ENCODE measurements around the gene GRPEL2.

Gene GRPEL2, protein sequence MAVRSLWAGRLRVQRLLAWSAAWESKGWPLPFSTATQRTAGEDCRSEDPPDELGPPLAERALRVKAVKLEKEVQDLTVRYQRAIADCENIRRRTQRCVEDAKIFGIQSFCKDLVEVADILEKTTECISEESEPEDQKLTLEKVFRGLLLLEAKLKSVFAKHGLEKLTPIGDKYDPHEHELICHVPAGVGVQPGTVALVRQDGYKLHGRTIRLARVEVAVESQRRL

DNA sequence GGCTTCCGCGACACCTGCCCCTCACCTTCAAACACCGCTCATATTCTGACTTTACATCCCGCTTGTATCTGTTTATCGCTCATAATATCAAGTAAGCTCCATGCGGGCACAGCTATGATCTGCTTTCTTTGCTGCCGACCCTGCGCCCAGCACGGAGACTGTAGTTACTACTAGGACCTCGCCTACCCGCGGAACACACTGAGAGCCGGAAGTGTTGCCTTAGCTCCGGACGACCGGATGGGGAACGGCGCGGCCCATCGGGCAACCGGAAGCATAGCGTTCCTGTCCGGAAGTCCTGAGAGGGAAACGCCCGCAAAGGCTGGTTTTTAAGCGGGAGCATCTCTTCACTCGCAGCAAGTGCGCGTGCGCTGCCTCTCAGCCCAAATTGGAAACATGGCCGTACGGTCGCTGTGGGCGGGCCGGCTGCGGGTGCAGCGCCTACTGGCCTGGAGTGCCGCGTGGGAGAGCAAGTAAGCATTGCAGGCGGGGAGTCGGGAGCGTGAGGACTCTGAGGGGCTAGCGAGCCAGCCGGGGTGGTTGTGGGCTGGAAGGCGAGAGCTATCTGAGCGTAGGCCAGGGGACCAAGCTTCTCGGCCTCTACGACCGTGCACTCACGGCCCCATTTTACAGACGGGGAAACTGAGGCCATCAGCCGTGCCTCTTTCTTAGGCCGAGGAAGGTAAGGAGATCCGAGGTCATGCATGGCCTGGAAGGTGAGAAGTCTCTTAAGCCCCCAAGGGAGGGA is at the start of gene GRPEL2:
GRPEL2 (plus strand) TSS at position 353 of the 745 bp plus-strand sequence; CDS start at position 394, 41 bp downstream.
- DNase-seq (ENCODE audit: low read depth in 1 of 2, low spot score in 1 of 2) = peak; percentile 82 to 92

DNA sequence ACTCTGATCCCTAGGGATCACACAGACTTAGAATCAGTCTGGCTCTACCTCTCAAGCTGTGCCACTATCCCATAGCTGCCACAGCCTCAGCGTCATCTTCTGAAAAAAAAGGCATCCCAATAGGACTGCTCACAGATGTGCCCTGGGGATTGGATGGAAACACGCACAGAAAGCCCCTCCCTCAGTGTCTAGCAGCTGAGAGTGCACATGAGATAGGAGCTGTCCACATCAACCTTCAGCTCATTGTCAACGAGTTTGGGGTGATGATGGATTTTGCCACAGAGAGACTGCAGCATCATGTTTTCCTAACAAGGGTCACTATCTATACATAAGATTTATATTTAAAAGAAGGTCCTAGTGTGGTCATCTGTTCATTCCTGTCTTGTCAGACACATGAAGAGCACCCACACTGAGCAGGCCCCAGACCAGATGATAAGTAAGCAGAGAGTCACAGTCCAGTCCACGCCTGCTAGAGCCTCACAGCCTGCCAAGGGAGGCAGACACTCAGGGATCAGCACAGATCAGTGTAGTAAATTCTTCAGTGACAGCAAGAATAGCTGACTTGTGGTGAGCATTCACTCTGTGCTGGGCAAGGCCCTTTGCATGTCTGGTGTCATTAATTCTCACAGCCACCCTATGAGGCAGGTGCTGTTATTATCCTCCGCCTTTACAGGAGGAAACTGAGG is 47.8 kb upstream of the GRPEL2 start:
- no peak for DNase-seq (ENCODE audit: low read depth in 1 of 2, low spot score in 1 of 2)

DNA sequence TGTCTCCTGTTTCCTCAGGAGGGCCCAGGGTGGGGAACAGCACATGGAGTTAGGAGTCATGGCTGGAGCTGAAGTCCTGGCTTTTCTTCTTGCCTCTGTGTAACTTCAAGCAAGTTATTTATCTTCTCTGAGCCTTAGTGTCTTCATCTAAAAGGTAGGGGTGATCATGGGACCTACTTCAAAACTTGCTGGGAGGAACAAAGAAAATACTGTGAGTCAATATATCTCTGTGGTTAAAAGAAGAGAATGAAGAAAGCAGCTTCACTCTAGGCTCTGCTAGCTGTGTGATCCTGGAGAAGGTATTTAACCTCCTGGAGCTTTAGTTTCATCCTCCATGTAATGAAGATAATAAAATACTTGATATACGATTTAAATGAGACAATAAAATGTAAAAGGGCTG is 47.1 kb upstream of the GRPEL2 start:
- no peak for DNase-seq (ENCODE audit: low read depth in 1 of 2, low spot score in 1 of 2)

DNA sequence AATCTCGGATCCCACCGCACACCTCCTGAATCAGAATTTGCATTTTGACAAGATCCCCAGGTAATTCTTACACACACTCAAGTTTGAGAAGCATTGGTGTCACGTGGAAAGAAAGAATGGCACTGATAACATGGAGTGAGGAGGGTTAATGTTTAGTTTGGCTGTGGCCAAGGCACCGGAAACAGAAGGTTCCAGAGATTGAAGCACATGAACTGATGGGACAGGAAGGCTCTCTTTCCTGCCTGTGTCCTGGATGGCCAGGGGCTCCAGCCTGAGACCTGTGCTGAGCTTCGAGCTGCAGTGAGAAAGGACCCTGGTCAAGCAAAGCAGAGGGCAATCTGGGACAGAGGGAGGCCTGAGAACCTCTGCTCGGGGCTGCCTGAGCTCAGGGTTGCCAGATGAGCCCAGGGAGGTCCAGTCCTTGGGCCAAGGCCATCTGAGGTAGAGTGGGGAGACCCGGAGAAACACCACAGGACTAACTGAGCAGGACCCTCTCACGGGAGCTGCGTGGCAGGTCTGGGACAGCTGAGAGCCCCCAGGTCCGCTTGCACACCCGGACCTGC is 46.4 kb upstream of the GRPEL2 start:
- DNase-seq (ENCODE audit: low read depth in 1 of 2, low spot score in 1 of 2) = no peak

DNA sequence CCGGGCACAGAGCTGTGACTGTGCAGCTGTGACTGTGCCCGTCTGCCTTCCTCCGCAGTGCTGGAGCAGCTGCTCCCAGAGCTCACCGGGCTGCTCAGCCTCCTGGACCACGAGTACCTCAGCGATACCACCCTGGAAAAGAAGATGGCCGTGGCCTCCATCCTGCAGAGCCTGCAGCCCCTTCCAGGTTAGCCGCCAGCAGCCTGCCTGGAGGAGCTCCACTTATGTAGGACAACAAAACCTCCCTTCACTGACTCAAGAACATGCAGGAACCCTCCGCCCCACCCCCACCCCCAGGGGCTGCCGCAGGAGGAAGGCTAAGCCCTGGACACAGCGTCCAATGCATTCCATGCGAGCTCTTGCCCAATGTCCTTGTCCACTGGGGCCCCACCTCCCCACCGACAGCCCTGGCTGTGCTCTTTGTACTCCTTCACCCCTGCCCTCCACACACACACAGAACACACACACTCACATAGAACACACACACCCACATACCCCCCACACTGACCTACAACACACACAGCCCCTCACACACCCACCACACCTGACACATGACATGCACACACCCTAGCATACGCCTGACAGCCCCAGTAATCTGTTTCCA is 45.7 kb upstream of the GRPEL2 start:
- no peak for DNase-seq (ENCODE audit: low read depth in 1 of 2, low spot score in 1 of 2)

DNA sequence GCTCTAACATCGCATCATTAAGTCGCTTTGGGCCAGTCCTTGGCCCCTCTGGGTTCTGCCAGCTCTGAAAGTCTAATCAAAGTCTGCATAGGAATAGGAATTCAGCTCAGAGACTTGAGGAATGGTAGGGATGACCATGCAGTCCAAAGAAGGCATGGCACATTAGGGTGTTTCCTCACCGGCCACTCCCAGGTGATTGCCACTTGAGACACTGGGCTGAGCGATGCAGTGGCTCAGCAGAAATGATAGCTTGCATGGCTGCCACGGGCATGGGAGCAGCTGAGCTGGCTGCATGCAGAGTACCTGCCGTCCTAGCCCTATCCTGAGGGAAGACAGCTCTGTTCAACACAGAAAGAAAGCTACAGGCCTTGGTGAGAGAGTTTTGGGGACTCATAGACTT is 44.9 kb upstream of the GRPEL2 start:
- DNase-seq (ENCODE audit: low read depth in 1 of 2, low spot score in 1 of 2) = no peak

DNA sequence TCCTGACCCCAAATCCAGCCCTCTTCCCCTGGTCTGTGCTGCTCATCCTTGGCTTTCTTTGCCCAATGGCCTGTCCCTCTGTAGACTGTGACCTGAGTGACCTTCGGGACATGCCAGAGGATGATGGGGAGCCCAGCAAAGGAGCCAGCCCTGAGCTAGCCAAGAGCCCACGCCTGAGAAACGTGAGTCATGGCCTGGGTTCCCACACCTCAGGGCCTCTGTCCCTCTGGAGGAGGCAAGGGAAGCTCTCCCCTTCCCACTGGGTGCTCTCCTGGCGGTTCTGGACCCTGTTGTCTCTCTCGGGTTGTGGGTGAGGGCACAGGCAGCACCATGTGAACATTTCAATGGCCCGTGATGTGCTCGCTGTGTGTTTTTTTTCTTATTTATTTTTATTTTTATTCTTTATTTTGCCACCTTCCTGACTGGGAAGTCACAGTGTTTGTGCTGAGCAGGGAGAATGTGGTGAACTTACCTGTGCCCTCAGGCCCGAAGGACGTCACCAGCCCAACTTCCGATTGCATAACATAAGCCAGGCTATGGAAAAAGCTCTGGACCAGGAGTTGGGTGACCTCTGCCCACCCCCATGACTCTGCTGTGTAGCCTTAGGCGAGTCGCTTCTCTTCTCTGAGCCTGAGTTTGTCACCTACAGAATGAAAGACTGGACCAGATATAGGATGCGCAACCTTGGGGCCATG is 44.1 kb upstream of the GRPEL2 start:
- DNase-seq (ENCODE audit: low read depth in 1 of 2, low spot score in 1 of 2) = no peak

DNA sequence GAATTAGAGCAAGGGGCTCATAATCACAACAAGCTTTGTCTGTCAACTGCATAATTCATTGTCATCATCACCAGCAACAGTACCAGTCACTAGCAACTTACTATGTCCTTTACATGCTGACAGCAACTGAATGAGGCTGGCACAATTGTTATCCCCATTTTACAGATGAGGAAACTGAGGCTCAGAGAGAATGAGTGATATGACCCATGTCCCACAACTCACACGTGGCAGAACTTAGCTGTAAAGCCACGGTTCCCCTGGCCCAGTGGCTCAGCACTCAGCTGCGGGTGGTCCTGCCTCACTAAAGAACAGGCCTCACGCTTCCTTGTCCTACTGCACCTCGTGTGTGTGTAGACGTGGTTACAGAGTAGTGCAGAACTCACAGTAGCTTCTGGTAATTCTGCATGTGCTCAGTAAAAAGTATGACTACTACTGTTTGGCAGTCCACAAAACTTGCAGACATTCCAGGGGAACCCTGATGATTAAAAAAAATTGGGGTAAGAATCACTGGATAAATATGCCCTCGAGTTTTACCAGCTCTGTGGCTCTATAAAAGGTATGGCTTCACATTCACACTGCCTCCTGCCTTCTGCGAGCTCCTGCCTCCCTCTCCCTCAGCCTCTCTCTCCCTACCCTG is 43.4 kb upstream of the GRPEL2 start:
- DNase-seq (ENCODE audit: low read depth in 1 of 2, low spot score in 1 of 2) = no peak

DNA sequence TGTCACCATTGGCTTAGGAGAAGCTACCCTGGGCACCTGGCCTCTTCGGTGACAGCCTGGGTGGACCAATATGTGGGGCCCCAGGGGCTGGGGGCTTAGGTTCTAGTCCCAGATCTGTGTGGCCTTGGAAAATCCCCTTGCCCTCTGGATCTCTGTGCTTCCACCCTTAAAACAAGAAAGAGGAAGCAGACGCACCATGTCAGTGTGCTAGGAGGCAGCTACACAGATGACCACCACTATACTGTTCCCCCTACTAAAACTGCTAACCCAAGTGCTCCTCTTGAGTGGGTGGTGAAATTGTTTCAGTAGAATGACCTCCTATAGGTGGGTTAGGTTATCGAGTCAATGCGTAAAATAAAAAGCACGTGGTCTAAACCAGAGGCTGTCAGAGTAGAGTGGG is 42.7 kb upstream of the GRPEL2 start:
- DNase-seq (ENCODE audit: low read depth in 1 of 2, low spot score in 1 of 2) = no peak

DNA sequence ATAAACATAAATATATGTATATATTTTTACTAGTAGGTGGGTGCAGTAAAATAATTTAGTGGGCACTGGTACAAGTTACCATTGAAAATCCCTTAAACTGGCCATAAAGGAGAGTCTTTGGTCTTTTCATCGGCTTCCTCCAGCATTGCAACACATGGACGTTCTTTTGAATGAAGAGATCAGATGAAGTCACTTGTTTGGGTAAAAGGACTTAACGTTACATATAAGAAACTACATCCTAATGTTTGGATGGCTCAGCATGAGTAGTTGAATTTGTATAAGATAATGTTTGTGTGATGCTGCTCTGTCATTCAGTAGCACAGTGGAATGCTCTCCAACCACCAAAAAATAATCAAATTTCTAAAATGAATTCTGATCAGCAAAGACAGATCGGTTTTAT is 42.1 kb upstream of the GRPEL2 start:
- DNase-seq (ENCODE audit: low read depth in 1 of 2, low spot score in 1 of 2) = no peak

DNA sequence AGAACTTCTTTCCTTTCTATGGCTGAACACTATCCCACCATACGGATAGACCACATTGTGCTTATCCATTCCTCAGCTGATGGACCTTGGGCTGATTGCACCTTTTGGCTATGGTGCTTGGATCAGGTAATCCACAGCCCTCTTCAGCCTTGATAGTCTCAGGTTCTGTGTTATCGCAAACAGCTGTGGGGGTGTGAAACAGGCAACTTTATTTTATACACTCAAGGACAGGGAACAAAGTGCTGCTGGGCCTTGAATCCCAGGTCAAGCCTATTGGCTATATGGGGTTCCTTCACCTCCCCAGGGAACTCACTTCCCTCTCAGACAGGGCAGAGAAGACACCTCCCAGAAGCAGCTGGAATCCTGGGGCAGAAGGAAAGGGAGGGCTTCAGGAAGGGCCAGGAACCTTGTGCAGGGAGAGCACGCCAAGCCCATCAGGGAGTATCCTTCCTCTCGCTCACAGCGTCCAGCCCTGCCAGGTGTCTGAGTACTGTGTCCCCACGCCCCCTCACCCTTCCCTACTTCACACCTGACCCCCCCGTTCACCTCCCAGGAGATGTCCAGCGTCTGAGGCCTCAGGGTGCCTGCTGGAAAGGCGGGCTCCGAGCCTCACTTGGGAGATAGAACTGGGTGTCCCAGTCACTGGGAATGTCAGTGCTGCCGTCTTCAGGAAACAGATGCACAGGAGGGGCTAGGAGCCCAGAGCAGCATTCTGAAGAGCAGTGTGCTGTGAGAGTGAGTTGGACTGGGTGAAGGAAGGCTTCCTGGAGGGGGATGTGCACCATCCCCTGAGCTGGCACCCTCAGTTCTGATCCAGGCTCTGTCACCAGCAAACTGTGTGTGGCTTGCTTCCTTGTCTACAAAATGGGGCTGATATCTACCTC is 40.9 kb upstream of the GRPEL2 start:
- no peak for DNase-seq (ENCODE audit: low read depth in 1 of 2, low spot score in 1 of 2)

DNA sequence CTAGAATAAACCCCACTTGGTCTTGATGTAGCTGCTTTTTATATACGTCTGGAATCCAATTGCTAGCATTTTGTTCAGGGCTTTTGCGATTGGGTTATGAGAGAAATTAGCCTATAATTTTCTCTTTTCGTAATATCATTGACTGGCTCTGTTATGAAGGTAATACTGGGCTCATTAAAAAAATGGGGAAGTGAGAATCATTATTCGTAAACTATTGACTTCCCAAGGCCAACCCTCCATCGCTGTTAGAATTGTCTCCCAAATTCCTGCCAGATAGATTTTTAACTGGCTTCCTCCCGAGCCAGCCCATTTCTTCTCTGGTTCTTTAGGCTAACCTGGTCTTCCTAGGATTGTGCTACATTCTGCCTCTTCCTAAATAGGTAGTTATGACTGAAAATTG is 35.9 kb upstream of the GRPEL2 start:
- no peak for DNase-seq (ENCODE audit: low read depth in 1 of 2, low spot score in 1 of 2)

DNA sequence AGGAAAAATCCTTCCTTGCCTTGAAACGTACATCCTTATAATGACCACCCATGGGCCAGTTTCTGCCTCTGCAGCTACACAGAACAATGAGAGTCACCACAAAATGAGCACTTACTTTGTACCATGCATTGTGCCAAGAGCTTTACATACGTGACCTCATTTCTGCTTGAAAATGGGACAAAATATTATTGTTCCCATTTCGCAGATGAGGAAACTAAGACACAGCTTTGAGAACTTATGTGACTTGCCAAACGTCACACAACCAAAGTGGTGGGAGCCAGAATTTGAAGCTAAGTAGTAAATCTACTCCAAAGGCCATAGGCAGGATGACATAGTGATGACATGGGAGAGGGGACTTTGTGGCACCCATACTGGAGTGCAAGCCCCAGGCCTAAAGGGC is 34.8 kb upstream of the GRPEL2 start:
- no peak for DNase-seq (ENCODE audit: low read depth in 1 of 2, low spot score in 1 of 2)

DNA sequence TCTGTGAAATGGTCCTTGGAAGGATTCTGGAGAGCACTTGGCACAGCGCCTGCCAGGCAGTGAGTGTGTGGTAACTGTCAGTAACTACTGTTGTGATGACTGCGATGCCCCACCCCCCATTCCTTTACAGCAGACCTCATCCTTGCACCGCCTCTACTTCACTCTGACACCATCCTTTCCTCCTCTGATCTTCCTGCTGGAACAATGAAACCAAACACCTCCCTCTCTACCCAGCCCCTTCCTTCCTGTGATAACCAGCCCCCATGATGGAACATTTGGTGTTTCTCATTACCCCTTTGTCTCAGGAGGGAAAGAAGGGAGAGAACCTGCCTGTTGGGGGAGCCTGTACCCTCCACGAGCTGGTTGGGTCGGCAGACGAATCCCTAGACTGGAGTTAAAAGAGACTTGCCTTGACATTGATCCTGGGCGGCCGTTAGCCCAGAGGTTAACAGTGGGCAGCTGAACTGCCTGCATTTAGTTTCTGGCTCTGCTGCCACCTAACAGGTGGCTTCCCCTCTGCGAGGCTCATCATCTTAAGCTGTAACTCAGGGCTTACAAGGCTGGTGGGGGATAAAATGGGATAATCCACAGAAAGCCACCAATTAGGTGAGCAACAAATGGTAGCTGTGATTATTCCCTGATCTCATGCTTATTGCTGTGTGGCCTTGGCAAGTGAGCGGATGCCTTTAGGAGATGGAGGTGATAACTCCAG is 34.2 kb upstream of the GRPEL2 start:
- no peak for DNase-seq (ENCODE audit: low read depth in 1 of 2, low spot score in 1 of 2)

DNA sequence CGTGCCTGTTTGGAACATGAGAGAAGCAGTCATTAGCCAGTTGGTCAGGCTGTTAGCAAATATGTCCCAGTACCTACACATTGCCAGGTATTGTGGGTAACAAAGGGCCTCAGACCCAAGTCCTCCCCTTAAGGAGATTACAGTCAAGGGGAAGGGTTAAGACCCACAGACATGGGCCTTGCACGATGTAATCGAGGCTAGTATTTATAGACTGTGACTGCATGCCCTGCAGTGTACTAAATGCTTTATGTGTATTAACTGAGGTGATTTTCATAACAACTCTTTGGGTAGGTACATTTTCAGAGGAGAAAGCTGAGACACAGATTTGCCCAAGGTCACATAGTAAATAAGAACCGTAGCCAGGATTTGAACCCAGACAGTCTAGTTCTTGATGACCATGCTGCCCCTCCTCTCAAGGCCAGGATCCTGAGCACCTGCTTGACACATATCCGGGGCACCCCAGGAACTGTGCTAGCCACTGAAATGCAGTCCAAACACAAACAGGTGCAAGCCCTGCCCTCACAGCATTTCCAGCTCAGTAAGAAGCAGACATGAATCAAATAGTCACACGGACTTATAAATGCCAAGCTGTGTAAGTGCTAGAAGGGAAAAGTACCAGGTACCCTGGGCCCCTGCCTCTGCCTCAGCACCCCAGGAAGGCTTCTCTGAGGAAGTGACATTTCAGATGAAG is 32.0 kb upstream of the GRPEL2 start:
- no peak for DNase-seq (ENCODE audit: low read depth in 1 of 2, low spot score in 1 of 2)

DNA sequence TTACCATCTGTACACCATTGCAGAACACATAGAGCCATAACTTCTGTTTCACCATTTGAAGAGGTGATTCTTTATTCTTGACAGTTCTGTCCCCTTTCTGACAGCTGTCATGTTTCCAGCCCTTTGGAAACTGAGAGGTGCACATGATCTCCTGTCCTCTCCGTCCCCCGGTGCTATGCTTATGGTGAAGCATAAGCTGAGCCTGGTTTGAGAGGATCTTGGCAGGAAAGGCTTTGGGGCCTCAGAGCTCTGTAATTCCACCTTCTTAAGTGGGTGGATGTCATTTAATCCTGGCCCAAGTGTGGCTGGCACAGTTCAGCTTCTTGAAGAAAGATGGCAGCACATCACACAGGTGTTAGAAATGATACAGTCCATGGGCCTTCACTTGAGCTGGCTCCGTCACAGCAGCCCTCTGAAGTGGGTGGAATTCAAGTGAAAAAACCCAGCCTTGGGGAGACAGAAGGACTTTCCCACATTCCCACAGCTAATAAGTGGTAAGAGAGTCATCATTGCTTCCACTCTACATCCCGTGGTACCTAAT is 30.7 kb upstream of the GRPEL2 start:
- DNase-seq (ENCODE audit: low read depth in 1 of 2, low spot score in 1 of 2) = no peak

DNA sequence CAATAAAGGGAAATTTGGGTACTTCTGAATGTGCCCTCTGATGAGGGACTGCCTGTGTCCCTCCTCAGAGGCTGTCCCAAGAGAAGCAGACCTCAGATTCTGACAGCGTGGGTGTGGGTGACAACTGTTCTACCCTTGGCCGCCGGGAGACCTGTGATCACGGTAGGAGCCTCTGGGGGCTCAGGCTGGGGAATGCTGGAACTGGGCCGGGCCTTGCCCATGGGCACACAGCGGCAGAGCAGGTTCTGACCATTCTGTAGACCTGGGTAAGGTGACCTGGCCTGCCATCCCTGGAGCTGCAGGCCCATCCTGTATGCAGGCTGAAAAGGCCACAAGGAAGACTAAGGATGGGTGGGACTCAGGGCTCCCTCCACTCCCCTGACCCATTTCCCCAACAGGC is 29.5 kb upstream of the GRPEL2 start:
- no peak for DNase-seq (ENCODE audit: low read depth in 1 of 2, low spot score in 1 of 2)
